Neutrophil (primary cell): Measurements from ENCODE around the gene UST.

Experiments used
- H3K27ac ChIP-seq: fragments of 200-600 bp; sonication (generic); 2 replicates; pipeline ENCODE4 v1.5.1; 2016; ENCODE audit warnings: mild to moderate bottlenecking, moderate library complexity
- H3K27me3 ChIP-seq: fragments of 200-600 bp; sonication (generic); 2 replicates; pipeline ENCODE4 v1.6.0; 2016; ENCODE audit warnings: mild to moderate bottlenecking
- H3K36me3 ChIP-seq: fragments of 200-600 bp; sonication (generic); 2 replicates; pipeline ENCODE4 v1.5.1; 2017
- H3K4me1 ChIP-seq, 2 experiments: fragments of 200-600 bp in 1 of 2; sonication (generic) in 1 of 2; 1 replicate in 1 of 2; 2 replicates in 1 of 2; pipeline versions ENCODE4 v1.5.1 to v1.6.1; 2013 to 2016; ENCODE audit warnings: low read depth in 1 of 2, low read length in 1 of 2, mild to moderate bottlenecking in 1 of 2, moderate library complexity in 1 of 2; ENCODE audit not compliant: control insufficient read depth in 1 of 2, insufficient read depth in 1 of 2
- H3K4me3 ChIP-seq, 2 experiments: fragments of 200-600 bp in 1 of 2; sonication (generic) in 1 of 2; 1 replicate in 1 of 2; 2 replicates in 1 of 2; pipeline ENCODE4 v1.5.1; 2013 to 2016; ENCODE audit warnings: low read depth in 1 of 2, low read length in 1 of 2, mild to moderate bottlenecking in 1 of 2, moderate library complexity in 1 of 2
- H3K9me3 ChIP-seq: fragments of 200-600 bp; sonication (generic); 2 replicates; pipeline ENCODE4 v1.5.1; 2016
- TF ChIP-seq, protein P1 (sequence below): fragments of 200-600 bp; sonication (generic); IDR thresholded peaks from 2 replicates; pipeline ENCODE4 v1.5.1; 2016; ENCODE audit warnings: antibody characterized with exemption

Gene UST

DNA sequence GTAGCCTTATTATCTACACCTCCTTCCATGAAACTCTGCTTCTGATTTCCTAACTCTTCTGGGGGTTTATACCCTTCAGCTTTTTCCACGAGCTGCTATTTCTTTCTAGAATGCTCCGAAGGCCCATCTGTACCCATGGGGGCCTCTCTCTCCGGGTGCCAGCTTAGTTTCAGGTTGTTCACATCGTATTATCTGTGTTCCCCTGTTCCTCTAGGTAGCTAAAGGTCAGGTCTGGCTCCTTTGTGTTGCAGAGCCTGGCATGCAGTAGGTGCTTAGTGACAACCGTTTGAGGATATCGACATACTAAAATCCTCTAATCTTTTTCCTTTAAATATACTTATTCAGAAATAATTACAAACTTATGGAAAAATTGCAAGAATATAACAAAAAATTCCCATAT lies 73.0 kb downstream of the UST start:
- no peak overlapping the region for H3K27ac ChIP-seq
- H3K27me3 ChIP-seq: peaks cover 11% of the 10 kb centered on the region
- TF ChIP-seq, protein P1, sequence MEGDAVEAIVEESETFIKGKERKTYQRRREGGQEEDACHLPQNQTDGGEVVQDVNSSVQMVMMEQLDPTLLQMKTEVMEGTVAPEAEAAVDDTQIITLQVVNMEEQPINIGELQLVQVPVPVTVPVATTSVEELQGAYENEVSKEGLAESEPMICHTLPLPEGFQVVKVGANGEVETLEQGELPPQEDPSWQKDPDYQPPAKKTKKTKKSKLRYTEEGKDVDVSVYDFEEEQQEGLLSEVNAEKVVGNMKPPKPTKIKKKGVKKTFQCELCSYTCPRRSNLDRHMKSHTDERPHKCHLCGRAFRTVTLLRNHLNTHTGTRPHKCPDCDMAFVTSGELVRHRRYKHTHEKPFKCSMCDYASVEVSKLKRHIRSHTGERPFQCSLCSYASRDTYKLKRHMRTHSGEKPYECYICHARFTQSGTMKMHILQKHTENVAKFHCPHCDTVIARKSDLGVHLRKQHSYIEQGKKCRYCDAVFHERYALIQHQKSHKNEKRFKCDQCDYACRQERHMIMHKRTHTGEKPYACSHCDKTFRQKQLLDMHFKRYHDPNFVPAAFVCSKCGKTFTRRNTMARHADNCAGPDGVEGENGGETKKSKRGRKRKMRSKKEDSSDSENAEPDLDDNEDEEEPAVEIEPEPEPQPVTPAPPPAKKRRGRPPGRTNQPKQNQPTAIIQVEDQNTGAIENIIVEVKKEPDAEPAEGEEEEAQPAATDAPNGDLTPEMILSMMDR: no peak
- H3K4me1 ChIP-seq: no peaks in the 10 kb centered on the region
- no peak overlapping the region for H3K4me3 ChIP-seq
- no peaks in the 10 kb centered on the region for H3K9me3 ChIP-seq
- no peaks in the 10 kb centered on the region for H3K36me3 ChIP-seq

DNA sequence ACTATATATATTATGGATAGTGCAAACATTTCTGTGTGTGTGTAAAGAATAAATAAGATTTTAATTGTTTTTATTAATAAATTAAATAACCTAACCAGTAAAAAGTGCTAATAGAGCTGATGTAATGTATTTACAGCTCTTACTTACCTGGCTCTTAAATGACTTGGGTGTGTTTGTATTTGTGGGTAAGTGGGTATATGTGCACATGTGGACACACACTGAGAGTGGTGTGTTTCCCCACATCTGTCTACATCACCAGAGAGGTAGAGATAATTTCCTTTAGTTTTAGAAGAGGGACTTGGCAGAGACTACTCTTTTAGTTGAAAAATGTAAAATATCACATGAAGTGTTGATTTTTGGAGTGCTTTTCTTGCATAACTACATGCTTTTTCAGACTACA lies 76.0 kb downstream of the UST start:
- Histone ChIP-seq H3K27ac (no peak overlapping the region), H3K27me3 (peaks cover 11% of the 10 kb centered on the region), H3K36me3 (no peaks in the 10 kb centered on the region)

DNA sequence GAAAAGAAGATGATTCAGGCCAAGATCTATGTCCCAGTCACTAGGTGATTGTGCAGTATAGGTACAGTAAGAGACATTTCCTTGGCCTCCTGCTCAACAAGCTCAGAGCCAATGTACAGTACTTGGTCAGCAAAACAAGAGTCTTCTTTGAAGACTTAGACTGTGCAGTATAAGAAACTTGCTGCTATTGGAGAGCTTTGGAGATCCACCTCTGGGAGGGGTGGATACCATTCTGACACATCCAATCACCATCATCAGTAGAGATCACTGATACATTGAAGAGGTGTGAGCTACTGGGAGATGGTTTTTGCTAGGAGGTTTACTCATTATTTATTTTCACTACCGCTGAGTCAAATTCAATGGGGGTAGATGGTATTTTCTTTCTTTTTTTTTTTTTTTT lies 77.5 kb downstream of the UST start:
- TF ChIP-seq, protein P1: no peak
- Histone ChIP-seq H3K27me3 (peaks cover 11% of the 10 kb centered on the region), H3K36me3 (no peaks in the 10 kb centered on the region), H3K4me1 (no peaks in the 10 kb centered on the region), H3K4me3 (no peak overlapping the region), H3K9me3 (no peaks in the 10 kb centered on the region), H3K27ac (no peak overlapping the region)

More for the DNA sequence above, 76.0 kb downstream of the UST start:
- TF ChIP-seq, protein P1: no peak
- no peak overlapping the region for H3K4me3 ChIP-seq
- no peaks in the 10 kb centered on the region for H3K4me1 ChIP-seq
- H3K9me3 ChIP-seq: no peaks in the 10 kb centered on the region

GRCh38 chr6:148824960-148825359 lies 78.1 kb downstream of the UST start:
- H3K4me1 ChIP-seq: no peaks in the 10 kb centered on the region
- no peak overlapping the region for H3K27ac ChIP-seq
- no peak overlapping the region for H3K4me3 ChIP-seq
- no peaks in the 10 kb centered on the region for H3K9me3 ChIP-seq
- TF ChIP-seq, protein P1: no peak
- H3K27me3 ChIP-seq: peaks cover 11% of the 10 kb centered on the region
- no peaks in the 10 kb centered on the region for H3K36me3 ChIP-seq

DNA sequence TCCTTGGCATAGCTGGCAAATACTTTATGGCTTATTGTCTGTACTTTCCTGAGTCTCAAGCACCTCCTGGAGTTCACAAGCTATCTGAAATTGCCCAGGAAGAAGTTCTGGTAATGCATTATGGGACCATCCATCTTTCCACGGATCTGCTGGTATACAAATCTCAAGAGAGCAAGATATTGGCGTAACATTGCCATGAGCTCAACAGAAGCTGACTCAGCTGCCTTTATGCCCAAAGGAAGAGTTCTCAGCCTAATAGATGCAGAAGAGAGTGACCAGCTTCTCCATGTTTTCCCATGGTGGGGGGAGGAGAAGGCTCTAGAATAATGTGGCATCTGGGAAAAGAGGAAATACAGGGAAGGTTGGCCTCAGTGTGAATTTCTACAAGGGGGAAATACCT lies 78.7 kb downstream of the UST start:
- Histone ChIP-seq H3K27me3 (peaks cover 11% of the 10 kb centered on the region), H3K4me3 (no peak overlapping the region), H3K4me1 (no peaks in the 10 kb centered on the region), H3K27ac (no peak overlapping the region), H3K36me3 (no peaks in the 10 kb centered on the region), H3K9me3 (no peaks in the 10 kb centered on the region)
- TF ChIP-seq, protein P1: no peak
